SKM-1 treated with dmso at 0.1 percent for 144 hours (cell line): ENCODE measurements around the gene ICOS.
A peak's percentile ranks its signal among the peaks of the same experiment; 100 is the strongest.
"Not testable (repeated sequence)": the region's sequence is repeated elsewhere in the genome, so short reads cannot be mapped to it uniquely, and the experiment has no call there.

Source experiments
- DNase-seq: peaks from one replicate; lab custom pipeline; 2025; ENCODE audit not compliant: unreplicated experiment; lab: John Stamatoyannopoulos, UW

Gene ICOS

DNA sequence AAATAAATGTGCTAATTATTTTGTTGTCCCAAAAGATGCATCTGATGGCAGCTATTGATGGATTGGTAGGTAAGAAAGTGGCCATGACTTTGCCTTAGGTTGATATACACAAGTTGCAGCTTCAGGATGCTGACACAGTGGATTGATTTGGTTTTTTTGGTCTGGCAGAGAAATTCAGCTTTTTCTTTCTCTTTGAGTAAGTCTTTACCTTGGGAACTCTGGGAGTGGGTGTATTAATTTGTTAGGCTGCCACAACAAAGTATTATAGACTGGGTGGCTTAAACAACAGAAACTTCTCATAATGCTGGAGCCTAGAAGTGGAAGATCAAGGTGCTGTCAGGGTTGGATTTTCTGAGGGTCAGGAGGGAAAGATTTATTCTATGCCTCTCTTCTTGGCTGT, 19.8 kb upstream of the ICOS start:
- no peak for DNase-seq

DNA sequence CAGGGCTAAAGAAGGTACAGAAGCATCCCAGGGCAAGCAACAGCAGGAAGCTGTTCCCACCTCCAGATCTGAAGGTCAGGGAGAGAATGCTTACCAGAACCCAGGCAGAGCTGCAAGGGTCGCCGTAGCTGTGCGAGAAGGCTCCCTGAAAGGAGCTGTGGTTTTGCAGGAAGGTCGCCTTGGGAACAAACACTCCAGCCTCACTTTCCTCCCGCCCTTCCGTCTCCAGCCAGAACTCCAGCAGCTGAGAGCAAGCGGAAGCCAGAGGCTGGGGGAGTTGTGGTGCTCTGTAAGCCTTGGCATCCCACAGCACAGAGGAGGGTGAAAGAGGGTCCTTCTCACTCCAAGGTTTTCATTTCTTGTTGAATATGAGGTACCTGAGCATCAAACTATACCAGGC, 18.3 kb upstream of the ICOS start:
- DNase-seq = no peak

DNA sequence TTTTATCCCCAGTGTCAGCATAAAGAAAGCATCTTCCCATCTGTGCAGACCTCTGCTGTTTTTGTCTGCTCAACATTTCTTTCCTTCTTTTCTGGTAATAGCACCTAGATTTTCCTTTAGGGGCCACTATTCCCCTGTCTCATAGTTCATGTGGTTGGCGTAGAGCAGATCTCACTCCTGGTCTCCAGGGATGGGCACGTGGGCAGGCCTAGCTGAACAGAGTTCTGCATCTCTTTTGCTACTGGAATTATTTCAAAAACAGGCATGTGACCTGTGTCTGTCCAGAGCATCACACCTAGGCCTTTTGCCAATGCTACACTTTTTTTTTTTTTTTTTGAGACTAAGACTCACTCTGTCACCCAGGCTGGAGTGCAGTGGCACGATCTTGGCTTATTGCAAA, 17.7 kb upstream of the ICOS start:
- DNase-seq = no peak

DNA sequence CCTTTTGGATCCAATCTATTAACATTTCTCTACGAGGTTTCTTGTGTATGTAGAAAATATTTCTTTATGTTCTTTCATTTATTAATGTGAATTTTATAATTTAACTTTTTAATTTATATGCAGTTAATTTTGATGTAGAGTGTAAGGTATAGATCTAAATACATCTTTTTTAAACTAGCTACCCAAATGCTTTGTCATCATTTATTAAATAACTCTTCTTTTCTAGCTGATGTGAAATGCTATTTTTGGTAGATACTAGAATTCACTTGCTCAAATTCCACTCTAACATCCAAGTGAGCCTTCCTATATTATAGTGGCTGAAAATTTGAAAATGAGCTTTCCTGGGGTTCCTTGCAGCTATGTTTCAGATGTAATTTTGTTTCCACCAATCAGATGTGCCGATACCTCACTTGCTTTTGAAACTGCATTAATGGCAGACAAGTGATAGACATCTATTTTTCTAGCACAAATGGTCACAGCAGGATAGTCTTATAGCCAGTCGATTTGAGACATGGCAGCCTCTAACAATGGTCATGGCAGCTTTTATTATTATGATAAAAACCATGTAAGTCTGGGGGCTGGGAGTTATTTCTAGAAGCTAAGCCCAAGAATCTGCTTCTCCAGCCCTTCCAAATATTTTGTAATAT, 10.9 kb upstream of the ICOS start:
- no peak for DNase-seq

DNA sequence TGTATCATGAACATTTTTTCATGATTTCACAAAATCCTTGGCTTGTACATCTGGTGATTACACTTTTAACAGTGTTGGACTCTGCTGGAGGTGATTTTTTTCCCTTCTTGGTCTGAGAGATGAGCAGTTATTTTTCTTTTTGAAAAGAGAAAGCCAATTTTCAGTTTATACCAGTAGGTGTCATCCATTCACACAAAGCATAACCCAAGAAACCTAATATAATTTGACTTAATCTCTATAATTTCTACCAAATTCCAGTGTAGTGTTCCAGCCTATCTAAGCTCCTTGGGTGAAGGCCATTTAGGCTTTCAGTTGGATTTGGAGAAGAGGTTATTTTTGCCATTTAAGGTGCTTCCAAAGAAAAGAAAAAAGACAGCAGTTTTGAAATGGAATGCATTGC, 7.7 kb upstream of the ICOS start:
- peak; percentile 1 for DNase-seq

DNA sequence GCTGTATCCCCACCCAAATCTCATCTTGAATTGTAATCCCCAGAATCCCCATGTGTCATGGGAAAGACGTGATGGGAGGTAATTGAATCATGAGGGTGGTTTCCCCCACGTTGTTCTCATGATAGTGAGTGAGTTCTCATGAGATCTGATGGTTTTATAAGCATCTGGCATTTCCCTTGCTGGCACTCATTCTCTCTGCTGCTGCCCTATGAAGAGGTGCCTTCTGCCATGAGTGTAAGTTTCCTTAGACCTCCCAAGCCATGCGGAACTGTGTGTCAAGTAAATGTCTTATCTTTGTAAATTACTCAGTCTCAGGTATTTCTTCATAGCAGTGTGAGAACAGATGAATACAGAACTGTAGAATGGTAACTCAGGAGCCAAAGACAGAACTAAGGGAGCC, 5.3 kb upstream of the ICOS start:
- DNase-seq = not testable (repeated sequence)

DNA sequence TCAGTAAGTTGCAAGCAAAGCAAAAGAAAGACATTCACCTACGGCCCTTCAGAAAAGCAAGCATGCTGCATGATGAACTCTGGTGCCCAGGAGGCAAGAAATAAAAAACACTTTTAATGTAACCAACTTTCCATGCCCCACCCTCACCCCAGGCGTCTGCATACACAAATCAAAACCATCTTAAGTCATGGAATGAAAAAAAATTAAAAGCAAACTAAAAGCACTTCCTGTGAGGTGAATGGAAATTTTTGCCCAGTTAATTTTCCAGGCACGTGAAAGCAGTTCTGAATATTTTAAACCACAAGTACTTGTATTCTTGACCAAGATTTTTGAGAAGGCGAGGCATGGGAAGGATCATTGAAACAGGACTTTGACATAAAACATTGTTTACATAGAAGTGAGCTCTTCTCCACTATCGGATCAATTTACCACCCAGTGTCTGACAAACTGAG, 2.5 kb upstream of the ICOS start:
- DNase-seq = no peak

DNA sequence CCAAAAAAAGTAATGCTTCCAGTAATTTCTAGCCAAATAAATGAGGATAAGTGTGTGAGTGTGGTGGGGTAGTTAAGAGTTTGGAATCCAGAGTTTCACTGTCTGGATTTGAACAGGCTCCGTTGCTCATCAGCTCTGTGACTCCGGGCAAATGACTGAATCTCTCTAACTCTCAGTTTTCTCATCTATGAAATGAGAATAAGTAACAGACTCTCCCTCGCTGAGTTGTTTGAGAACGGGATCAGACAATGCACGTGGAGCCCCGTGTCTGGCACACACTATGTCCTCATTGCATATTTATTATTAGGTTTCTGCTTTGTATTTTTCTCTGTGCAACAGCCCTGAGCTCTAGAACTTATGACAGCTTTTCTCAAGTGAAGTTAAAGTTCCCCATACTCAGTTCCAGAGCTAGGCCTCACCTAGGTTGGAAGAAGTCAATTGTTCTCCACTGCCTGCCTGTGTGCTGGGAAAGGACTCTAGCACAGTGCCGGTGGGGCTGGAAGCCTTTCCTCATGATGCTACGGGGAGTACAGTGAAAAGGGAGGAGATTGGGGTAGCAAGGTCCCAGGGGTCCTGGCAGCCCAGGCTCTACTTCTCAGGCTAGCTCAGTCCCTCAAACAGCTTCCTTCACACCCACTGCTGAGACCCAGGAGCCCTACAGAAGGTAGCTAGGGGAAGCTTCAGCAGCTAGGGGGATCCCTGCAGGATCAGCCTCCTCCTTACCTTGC, 1.7 kb upstream of the ICOS start:
- no peak for DNase-seq

DNA sequence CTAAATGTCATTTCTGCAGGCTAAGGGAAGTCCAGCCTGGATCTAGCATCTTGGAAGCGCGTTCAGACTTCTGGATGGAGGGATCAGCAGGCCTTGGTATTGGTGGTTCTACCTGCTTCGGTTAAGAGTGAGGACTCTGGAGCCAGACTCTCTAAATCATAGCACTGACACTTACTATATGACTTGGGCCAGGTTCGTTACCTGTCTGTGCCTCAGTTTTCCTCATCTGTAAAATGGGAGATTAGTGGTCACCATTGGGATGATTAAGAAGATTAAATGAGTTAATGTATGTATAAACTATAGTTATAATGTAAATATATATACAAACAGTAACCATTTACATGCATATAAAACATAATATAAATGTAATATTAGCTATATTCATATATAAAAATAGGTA, 995 bp upstream of the ICOS start:
- DNase-seq = no peak

DNA sequence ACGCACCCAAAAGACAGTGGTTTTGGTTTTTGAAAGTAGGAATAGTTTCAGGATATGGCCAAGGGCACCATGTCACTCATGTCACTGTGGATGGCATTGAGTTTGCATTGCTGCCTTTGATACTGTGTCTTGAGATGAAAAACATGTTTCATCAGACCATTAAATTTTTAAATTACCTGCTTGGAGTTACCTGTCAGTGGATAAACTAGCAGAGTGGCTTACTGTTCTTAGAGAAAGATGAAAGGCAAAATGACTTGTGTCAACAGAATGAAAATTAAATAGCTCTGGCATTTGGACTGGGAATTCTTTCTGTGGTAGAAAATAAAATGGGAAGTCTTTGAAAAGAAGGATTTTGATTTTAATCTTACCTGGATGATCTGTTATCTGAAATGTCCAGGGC, 386 bp downstream of the ICOS start:
- DNase-seq = no peak

DNA sequence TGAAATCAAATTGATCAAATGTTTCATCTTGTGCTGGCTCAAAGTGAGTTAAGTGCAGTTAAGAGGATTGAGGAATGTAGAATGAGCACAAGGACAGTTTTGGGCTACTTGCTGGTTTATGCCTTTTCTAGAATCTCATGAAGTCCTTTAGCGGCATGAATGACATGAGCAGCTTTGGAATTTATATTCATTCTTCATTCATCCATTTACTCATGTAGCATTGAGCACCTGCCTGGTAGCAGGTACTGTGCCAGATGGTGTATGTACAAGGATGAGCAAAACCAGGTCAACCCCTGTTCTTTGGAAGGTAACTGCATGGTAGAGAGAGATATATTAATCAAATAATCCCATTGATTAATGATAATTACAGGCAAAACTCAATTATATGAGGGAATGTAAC, 1.2 kb downstream of the ICOS start:
- DNase-seq = no peak

DNA sequence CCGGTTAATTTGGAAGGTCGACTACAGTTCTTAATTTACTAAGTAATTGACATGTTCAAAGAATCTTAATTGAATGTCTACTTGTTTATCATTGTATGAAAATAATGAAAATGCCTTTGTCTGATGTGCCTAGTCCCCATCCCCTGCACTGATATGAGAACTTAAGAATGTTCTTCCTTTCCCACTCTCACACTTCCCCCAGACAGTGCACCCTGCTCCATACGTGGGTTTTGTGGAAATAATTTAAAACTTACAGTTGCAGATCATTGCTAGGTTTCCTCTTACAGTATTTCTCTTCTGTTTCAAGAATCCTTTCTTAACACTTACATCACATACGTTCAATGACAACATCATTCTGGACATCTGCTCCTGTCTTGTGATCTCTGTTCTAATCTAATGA, 3.5 kb downstream of the ICOS start:
- DNase-seq = no peak

DNA sequence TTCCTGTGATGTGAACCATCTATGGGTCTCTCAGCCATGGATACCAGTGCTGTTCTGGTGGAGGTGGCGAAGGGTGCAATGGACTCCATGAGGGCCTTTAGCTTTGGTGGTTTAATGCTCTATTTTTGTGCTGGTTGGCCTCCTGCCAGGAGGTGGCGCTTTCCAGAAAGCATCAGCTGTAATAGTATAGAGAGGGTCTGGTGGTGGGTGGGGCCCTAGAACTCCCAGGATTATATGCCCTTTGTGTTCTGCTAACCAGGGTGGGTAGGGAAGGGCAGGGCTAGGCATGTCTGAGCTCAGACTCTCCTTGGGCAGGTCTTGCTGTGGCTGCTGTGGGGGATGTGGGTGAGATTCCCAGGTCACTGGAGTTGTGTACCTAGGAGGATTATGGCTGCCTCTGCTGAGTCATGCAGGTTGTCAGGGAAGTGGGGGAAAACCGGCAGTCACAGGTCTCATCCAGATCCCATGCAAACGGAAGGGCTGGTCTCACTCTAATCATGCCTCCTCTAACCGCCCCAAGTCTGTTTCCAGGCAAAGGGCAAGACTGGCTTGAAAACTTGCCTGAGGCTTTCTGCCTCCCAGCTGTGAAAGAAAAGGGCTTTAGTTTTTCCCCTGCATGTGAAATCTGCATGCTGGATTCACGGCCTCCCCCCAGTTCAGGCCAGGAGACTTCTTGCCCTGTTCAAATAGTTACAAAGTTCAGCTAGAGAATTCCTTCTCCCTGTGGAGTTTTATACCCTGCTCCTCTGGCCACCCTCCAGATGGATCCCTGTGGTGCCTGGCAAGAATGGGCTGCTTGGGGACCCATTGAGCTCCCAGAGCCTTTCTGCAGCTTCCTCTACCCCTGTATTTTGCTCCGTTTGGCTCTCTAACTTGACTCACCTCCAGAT, 7.2 kb downstream of the ICOS start:
- not testable (repeated sequence) for DNase-seq

DNA sequence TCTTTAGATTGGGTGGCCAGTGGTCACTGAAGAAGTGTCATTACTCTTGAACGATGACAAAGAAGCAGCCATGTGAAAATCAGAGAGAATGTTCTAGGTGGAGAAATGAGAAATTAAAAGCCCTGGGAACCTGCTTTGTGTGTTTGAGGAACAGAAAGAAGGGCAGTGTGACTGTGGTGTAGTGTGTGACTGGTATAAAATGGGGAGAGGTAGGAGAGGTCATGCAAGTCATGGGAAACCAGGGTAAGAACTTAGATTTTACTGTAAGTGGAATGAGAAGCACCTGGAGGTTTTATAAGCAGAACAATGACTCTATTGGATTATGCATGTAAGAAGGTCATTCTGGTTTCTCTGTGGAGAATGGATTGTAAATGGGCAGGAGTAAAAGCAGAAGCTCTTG, 12.2 kb downstream of the ICOS start:
- no peak for DNase-seq

DNA sequence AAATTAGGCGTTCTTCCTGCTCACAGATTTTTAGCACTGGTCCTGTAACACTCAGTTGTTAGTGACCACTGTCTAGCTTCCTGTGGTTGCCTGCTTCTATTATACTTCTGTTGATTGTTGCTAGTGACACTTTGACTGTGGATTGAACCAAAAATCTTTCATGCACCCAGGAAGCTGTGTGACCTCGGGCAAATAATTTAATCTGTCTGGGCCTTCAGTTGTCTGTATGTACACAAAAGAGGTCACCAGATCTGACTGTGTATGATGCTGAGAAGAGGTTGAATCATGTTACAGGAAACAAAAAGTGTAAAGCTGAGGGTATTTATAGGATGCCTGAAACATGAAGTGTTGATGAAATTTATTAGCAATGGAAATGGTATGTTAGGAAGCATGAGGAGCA, 12.7 kb downstream of the ICOS start:
- DNase-seq = no peak

DNA sequence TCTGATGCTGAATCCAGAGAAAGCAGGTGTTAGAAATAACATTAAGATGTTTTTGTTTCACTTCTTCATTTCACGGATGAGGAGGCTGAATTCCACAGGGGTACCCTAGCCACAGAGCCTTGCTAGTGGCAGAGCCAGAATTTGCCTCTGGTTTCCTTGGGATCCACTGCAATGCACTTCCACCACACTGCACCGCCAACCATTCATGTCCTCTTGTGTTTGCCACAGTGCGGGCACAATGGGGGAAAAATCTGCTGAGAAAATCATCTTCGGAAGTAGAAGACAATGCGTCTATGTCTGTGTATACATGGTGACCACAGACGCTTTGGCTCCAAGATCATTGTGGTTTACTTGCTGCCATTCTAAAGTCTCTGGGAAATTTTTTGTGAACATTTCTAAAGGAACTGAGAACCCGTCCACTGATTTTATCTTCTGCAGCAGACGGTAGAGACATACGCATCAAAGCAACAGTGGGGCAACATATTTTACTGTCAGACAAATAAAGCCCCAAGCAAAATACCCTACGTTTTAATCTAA, 14.9 kb downstream of the ICOS start:
- no peak for DNase-seq

DNA sequence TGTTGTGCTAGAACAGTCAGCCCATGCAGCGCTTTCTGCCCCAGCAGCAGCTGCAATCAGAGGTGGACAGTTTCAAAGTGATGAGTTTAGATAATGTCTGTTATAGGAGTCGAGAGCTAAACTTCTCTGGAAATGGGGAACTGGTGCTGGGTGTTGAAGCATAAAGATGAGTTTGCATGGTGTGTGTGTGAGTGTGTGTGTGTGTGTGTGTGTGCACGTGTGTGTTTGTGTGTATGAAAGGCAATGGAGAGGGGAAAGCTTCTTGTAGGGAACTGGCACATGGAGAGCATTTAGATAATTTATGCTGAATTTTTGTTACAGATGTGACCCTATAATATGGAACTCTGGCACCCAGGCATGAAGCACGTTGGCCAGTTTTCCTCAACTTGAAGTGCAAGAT, 22.7 kb downstream of the ICOS start:
- DNase-seq = no peak

DNA sequence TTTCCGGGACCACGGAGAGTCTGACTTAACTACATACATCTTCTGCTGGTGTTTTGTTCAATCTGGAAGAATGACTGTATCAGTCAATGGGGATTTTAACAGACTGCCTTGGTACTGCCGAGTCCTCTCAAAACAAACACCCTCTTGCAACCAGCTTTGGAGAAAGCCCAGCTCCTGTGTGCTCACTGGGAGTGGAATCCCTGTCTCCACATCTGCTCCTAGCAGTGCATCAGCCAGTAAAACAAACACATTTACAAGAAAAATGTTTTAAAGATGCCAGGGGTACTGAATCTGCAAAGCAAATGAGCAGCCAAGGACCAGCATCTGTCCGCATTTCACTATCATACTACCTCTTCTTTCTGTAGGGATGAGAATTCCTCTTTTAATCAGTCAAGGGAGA, 23.1 kb downstream of the ICOS start:
- DNase-seq = no peak

DNA sequence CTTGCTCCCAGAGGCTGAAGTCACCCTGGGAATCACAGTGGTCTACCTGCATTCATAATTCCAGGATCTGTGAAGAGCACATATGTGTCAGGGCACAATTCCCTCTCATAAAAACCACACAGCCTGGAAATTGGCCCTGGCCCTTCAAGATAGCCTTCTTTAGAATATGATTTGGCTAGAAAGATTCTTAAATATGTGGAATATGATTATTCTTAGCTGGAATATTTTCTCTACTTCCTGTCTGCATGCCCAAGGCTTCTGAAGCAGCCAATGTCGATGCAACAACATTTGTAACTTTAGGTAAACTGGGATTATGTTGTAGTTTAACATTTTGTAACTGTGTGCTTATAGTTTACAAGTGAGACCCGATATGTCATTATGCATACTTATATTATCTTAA, 24.2 kb downstream of the ICOS start:
- DNase-seq = no peak

DNA sequence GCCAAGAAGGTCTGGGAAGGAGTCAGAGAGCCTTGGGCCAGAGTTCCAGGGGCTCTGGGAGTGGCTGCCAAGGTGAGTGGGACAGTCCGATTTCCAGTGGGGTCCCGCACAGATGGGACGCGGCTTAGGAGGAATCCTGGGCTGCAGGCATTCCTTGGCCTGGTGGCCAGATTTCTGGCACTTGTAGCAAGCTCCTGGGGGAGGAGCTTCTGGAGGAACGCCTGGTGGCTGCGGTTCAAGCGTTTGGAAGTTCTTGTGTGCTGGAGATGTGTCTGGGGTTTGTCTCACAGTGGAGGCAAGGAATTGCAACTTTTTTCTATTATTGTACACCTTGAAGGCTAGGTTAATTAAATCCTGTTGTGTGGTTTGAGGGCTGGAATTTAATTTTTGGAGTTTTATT, 28.6 kb downstream of the ICOS start:
- DNase-seq = not testable (repeated sequence)

DNA sequence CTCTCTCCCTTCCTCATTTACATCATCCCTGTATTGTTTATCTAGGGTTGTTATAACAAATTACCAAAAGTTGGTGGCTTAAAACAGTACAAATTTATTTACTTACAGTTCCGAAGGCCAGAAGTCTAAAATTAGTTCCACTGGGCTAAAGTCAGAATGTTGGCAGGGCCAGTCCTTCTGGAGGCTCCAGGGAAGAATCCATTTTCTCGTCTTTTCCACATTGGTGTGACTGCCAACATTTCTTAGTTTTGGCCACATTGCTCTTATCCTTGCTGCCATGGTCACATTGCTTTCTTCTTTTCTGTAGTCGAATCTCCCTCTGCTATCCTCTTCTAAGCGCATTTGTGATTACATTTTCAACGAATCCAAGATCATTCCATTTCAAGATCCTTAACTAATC, 34.7 kb downstream of the ICOS start:
- DNase-seq = no peak

DNA sequence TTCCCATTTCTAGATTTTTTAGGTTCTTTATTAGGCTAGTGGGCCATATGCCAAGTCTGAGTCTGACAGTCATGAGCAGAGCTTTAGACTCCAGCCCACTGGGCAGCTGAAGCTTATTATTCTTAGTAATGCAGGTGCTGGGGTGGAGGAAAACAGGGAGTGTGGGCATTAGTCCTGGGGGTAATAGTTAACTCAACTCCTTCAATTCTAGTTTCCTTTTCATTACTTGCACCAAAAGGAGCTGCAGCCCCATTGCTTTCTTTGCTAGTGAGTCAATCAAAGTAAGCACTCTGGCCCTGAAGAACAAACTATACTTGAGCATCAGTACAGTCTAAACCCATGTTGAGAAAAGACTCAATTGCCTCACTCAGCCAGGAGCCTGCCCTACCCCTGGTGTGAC, 35.5 kb downstream of the ICOS start:
- DNase-seq = no peak
